Measurements from ENCODE around the gene HEXD. TPM values are rescaled to one million over a fixed set of nuclear protein-coding genes. Genes with fewer than 3 reads are reported as not detected.

Gene HEXD
- total RNA-seq, 1 experiment from 2014 or later = 29.5 TPM

GRCh38 chr17:82440469-82440981 is 22.4 kb downstream of the HEXD start:
- no peaks in the 10 kb centered on the region for H3K4me1 ChIP-seq
- Mint-ChIP-seq H3K4me3 (ENCODE audit: unreplicated experiment) (no peak overlapping the region), H3K4me1 (ENCODE audit: low read depth, unreplicated experiment) (no peaks in the 10 kb centered on the region), H3K9me3 (ENCODE audit: unreplicated experiment) (no peaks in the 10 kb centered on the region), H3K36me3 (ENCODE audit: insufficient read depth, unreplicated experiment) (peaks cover 51% of the 10 kb centered on the region), H3K27me3 (ENCODE audit: insufficient read depth, unreplicated experiment) (no peaks in the 10 kb centered on the region), H3K27ac (ENCODE audit: unreplicated experiment) (no peak overlapping the region)
- DNase-seq = no peak
- no TSS peak for BruUV-seq (replicated peaks)
- CTCF ChIA-PET = no interaction called here
- no peak for TF ChIP-seq CTCF (IDR thresholded peaks at IDR 0.05; ENCODE audit: insufficient read depth in 1 of 2, low read depth in 1 of 2, low read length in 1 of 2, severe bottlenecking in 1 of 2, unreplicated experiment in 1 of 2)
- H3K9me3 ChIP-seq = no peaks in the 10 kb centered on the region
- H3K4me3 ChIP-seq (ENCODE audit: low read depth, low read length) = no peak overlapping the region
- H3K27me3 ChIP-seq (replicated peaks; ENCODE audit: control insufficient read depth, insufficient read depth, low read length) = no peaks in the 10 kb centered on the region
- POLR2A ChIA-PET = no interaction called here
- intact Hi-C loops (cut with micrococcal nuclease; ENCODE audit: unreplicated experiment) = no loop called here
- peaks cover 1% of the 10 kb centered on the region; the same call in 1 of the 2 replicates for H3K36me3 ChIP-seq (ENCODE audit: control insufficient read depth, insufficient read depth, low read length)

- intact Hi-C loops (cut with micrococcal nuclease; ENCODE audit: unreplicated experiment) = no loop called here
- H3K27ac Mint-ChIP-seq (ENCODE audit: unreplicated experiment) = no peak overlapping the region
- TF ChIP-seq CTCF (IDR thresholded peaks at IDR 0.05; ENCODE audit: insufficient read depth in 1 of 2, low read depth in 1 of 2, low read length in 1 of 2, severe bottlenecking in 1 of 2, unreplicated experiment in 1 of 2) = no peak
- POLR2A ChIA-PET = no interaction called here
- no peaks in the 10 kb centered on the region for H3K27me3 Mint-ChIP-seq (ENCODE audit: insufficient read depth, unreplicated experiment)
- H3K36me3 ChIP-seq (ENCODE audit: control insufficient read depth, insufficient read depth, low read length) = peaks cover 1% of the 10 kb centered on the region; the same call in 1 of the 2 replicates
- no peaks in the 10 kb centered on the region for H3K9me3 ChIP-seq
- CTCF ChIA-PET = no interaction called here
- H3K4me3 ChIP-seq (ENCODE audit: low read depth, low read length) = no peak overlapping the region
- no TSS peak for BruUV-seq (replicated peaks)
- peaks cover 51% of the 10 kb centered on the region for H3K36me3 Mint-ChIP-seq (ENCODE audit: insufficient read depth, unreplicated experiment)
- no peaks in the 10 kb centered on the region for H3K27me3 ChIP-seq (replicated peaks; ENCODE audit: control insufficient read depth, insufficient read depth, low read length)
- no peak for DNase-seq
- no peaks in the 10 kb centered on the region for H3K9me3 Mint-ChIP-seq (ENCODE audit: unreplicated experiment)
- no peaks in the 10 kb centered on the region for H3K4me1 Mint-ChIP-seq (ENCODE audit: low read depth, unreplicated experiment)
- no peak overlapping the region for H3K4me3 Mint-ChIP-seq (ENCODE audit: unreplicated experiment)
- H3K4me1 ChIP-seq = no peaks in the 10 kb centered on the region
These were observed 23.0 kb downstream of the HEXD start for GRCh38 chr17:82440991-82441627.

GRCh38 chr17:82441691-82442487 is 23.7 kb downstream of the HEXD start:
- Histone ChIP-seq H3K36me3 (ENCODE audit: control insufficient read depth, insufficient read depth, low read length) (peaks cover 1% of the 10 kb centered on the region; the same call in 1 of the 2 replicates), H3K27me3 (replicated peaks; ENCODE audit: control insufficient read depth, insufficient read depth, low read length) (no peaks in the 10 kb centered on the region), H3K9me3 (no peaks in the 10 kb centered on the region), H3K4me1 (no peaks in the 10 kb centered on the region), H3K4me3 (ENCODE audit: low read depth, low read length) (no peak overlapping the region)
- ChIA-PET CTCF (no interaction called here), POLR2A (no interaction called here)
- no peak for TF ChIP-seq CTCF (IDR thresholded peaks at IDR 0.05; ENCODE audit: insufficient read depth in 1 of 2, low read depth in 1 of 2, low read length in 1 of 2, severe bottlenecking in 1 of 2, unreplicated experiment in 1 of 2)
- Mint-ChIP-seq H3K9me3 (ENCODE audit: unreplicated experiment) (no peaks in the 10 kb centered on the region), H3K4me3 (ENCODE audit: unreplicated experiment) (no peak overlapping the region), H3K4me1 (ENCODE audit: low read depth, unreplicated experiment) (no peaks in the 10 kb centered on the region), H3K27me3 (ENCODE audit: insufficient read depth, unreplicated experiment) (no peaks in the 10 kb centered on the region), H3K36me3 (ENCODE audit: insufficient read depth, unreplicated experiment) (peaks cover 51% of the 10 kb centered on the region), H3K27ac (ENCODE audit: unreplicated experiment) (no peak overlapping the region)
- no TSS peak for BruUV-seq (replicated peaks)
- intact Hi-C loops (cut with micrococcal nuclease; ENCODE audit: unreplicated experiment) = no loop called here
- DNase-seq = no peak
